Sigmoid colon (tissue), 7 donors: ENCODE results near the gene ULBP3. TPM values are rescaled to one million over a fixed set of nuclear protein-coding genes. Genes with fewer than 3 reads are reported as not detected.

ENCODE experiments used
- polyA plus RNA-seq, 3 donors: library from polyadenylated mRNA; stranded (reverse); fragments of 200-250 nt; gene quantifications; one replicate each; pipeline ENCODE4 v1.2.3, GENCODE V29; 2013
- total RNA-seq, 4 donors: library from RNA; depleted of rRNA; stranded (reverse); fragments of >200 nt; gene quantifications; one replicate each; pipeline ENCODE4 v1.1.0, GENCODE V29; 2016
- donor health status: healthy with polysubstance abuse.
- donor health status: Bipolar disorder and iron deficiency.
- donor health status: healthy.

ULBP3 gene
- total and polyA plus RNA-seq, 7 donors = 0.95 to 1.5 TPM; not detected in 5

Other genes with a start within 250 kb of the ULBP3 start
- gene LRP11, start 204.8 kb downstream of the ULBP3 start, total RNA-seq = 10 to 100 TPM; 17.2 to 71.7 (median 21.5) TPM
- 10 to 100 TPM in 1 of 3 donors, 1 to 10 TPM in 2; 2.4 to 11.7 (median 3.5) TPM for gene LRP11, start 204.8 kb downstream of the ULBP3 start, polyA plus RNA-seq
- under 1 TPM in 1 of 4 donors, not detected in 3; 0.33 TPM for gene RAET1E, start 171.0 kb downstream of the ULBP3 start, total RNA-seq
- gene RAET1E, start 171.0 kb downstream of the ULBP3 start, polyA plus RNA-seq = under 1 TPM in 1 of 3 donors, not detected in 2; 0.15 TPM
- not detected for gene RAET1G, start 146.0 kb downstream of the ULBP3 start, total RNA-seq
- under 1 TPM in 1 of 3 donors, not detected in 2; 0.23 TPM for gene RAET1G, start 146.0 kb downstream of the ULBP3 start, polyA plus RNA-seq
- gene ULBP2, start 127.1 kb downstream of the ULBP3 start, total RNA-seq = not detected
- under 1 TPM in 1 of 3 donors, not detected in 2; 0.34 TPM for gene ULBP2, start 127.1 kb downstream of the ULBP3 start, polyA plus RNA-seq
- gene ULBP1, start 105.2 kb downstream of the ULBP3 start, total RNA-seq = under 1 TPM in 1 of 4 donors, not detected in 3; 0.55 TPM
- under 1 TPM in 1 of 3 donors, not detected in 2; 0.09 TPM for gene ULBP1, start 105.2 kb downstream of the ULBP3 start, polyA plus RNA-seq
- gene RAET1L, start 43.6 kb downstream of the ULBP3 start, total RNA-seq = not detected
- not detected for gene RAET1L, start 43.6 kb downstream of the ULBP3 start, polyA plus RNA-seq
- gene PPP1R14C, start 73.9 kb upstream of the ULBP3 start, total RNA-seq = under 1 TPM in 2 of 4 donors, not detected in 2; under 0.01 to 0.55 TPM
- gene PPP1R14C, start 73.9 kb upstream of the ULBP3 start, polyA plus RNA-seq = 10 to 100 TPM; 19.8 to 37.0 (median 21.3) TPM